Activated T-cell treated with anti-CD3 and anti-CD28 coated beads, Interleukin-2, amount 50 U/mL, for 1 hour (primary cell): ENCODE results near the gene CYP27B1.

Source experiments
- DNase-seq: peaks from one replicate; pipeline ENCODE4 v3.0.0-alpha.2; 2020

CYP27B1 gene

GRCh38 chr12:57750561-57751431 lies 16.1 kb downstream of the CYP27B1 start:
- peak; percentile 16 for DNase-seq

- DNase-seq, result no peak
These were observed 17.8 kb downstream of the CYP27B1 start for GRCh38 chr12:57749061-57749460.

- no peak for DNase-seq
These were observed 20.9 kb downstream of the CYP27B1 start for GRCh38 chr12:57746025-57746424.

GRCh38 chr12:57745485-57745881 lies 21.4 kb downstream of the CYP27B1 start:
- no peak for DNase-seq

- peak; percentile 88 for DNase-seq
These were observed 21.9 kb downstream of the CYP27B1 start, which contains the start of gene TSPAN31 for GRCh38 chr12:57744777-57745484. Gene TSPAN31 (plus strand): TSS chr12:57745039. CDS start chr12:57745155, 116 bp downstream.

- peak; percentile 80 for DNase-seq
These were observed 22.6 kb downstream of the CYP27B1 start for GRCh38 chr12:57744194-57744776.

GRCh38 chr12:57743769-57744168 lies 23.1 kb downstream of the CYP27B1 start:
- DNase-seq, result no peak

- DNase-seq, result peak; percentile 71
These were observed 24.8 kb downstream of the CYP27B1 start for GRCh38 chr12:57741844-57742738.

- no peak for DNase-seq
These were observed 25.5 kb downstream of the CYP27B1 start for GRCh38 chr12:57741413-57741789.

- DNase-seq, result peak; percentile 71
These were observed 26.0 kb downstream of the CYP27B1 start for GRCh38 chr12:57740656-57741412.

- no peak for DNase-seq
These were observed 26.9 kb downstream of the CYP27B1 start for GRCh38 chr12:57739914-57740538.

GRCh38 chr12:57739387-57739786 lies 27.5 kb downstream of the CYP27B1 start:
- DNase-seq, result no peak

- no peak for DNase-seq
These were observed 28.1 kb downstream of the CYP27B1 start, which contains the start of gene AGAP2 for GRCh38 chr12:57738661-57739237. Gene AGAP2 (minus strand): TSS chr12:57738742. CDS start chr12:57738246, 496 bp downstream.

GRCh38 chr12:57737467-57738460 lies 29.1 kb downstream of the CYP27B1 start:
- DNase-seq, result no peak

GRCh38 chr12:57736741-57737466 lies 30.0 kb downstream of the CYP27B1 start:
- DNase-seq, result no peak

GRCh38 chr12:57735952-57736740 lies 30.7 kb downstream of the CYP27B1 start:
- no peak for DNase-seq

- no peak for DNase-seq
These were observed 31.6 kb downstream of the CYP27B1 start for GRCh38 chr12:57735198-57735855.
